Stimulated activated CD8-positive, alpha-beta memory T cell treated with anti-CD3 and anti-CD28 coated beads, Interleukin-4, amount 100 ng/mL, for 48 hours (primary cell): Measurements from ENCODE around the gene WSCD2.

ENCODE experiments used
- DNase-seq: peaks from one replicate; pipeline ENCODE4 v3.0.0-alpha.2; 2020

The WSCD2 gene

DNA sequence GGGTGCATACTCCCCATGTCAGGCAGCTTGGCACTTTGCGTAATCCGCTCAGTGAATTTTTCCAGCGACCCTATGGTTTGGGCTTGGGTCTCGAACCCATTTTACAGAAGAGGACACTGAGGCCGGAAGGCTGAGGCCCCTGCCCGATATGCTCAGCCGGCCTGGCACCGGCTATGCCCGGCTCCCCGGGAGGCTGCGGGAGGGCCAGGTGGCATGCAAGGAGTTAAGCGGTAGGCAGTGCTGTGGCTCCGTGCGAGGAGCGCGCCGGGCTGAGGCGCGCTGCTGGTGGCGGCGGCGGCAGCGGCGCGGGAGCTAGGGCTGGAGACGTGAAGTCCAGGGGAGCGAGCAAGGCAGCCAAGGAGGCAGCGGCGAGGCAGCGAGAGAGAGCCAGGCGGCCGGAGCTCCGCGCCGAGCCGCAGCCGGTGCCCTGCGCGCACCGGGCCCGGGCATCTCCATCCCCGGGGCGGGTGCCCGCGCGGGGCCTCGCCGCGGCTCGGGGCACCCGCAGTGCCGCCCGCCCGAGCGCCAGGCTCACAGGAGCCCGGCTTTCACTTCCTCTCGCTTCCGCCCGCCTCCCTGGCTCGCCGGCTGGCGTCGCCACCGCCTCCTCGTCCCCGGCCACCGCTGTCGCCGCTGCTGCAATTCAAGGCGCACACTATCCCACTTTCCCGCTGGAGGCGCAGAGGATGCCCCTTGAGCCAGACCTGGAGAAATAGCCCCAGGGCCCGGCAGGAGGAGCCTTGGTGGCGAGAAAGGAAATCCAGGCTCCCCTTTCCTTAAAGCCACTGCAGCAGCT lies at the start of gene WSCD2:
WSCD2 (plus strand) TSS at position 272 of the 796 bp plus-strand sequence. CDS start 66,545 bp downstream, outside the sequence.
- DNase-seq = no peak

DNA sequence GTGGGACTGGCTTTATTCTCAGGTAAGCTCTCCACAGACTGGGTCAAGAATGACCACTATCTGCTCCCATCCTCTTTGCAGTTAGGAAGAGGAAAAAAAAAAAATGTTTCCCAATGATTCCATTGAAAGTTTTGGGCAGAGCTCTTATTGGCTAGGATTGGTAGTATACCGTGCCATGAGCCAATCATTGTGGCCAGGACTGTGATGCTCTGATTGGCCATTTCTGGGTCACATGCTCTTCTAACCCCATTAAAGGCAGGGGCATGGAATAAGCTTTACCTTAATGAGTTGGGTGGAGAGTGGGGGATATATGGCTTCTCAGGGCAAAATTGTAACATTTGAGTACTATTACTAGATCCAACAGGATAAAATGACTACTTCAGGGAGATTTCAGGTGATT lies 49.4 kb upstream of the WSCD2 start:
- DNase-seq = no peak

DNA sequence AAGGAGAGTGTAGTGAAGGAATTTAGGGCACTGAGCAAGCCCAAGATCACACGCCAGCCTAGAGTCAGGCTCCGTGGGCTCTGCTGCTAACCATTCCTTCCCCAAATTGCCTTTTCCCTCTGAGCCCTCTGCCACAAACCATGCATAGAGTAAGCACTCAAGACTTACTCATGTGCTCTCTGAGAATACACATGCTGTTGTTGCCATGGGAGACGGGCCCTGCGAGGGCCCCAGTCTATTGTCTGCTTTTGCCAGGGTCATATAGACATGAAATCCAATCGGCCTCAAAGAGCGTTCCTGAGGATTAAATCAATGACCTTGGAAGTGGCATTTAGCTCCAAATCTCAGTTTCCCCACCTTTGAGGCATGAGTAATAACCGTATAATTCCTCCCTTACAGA lies 48.7 kb upstream of the WSCD2 start:
- DNase-seq = no peak

DNA sequence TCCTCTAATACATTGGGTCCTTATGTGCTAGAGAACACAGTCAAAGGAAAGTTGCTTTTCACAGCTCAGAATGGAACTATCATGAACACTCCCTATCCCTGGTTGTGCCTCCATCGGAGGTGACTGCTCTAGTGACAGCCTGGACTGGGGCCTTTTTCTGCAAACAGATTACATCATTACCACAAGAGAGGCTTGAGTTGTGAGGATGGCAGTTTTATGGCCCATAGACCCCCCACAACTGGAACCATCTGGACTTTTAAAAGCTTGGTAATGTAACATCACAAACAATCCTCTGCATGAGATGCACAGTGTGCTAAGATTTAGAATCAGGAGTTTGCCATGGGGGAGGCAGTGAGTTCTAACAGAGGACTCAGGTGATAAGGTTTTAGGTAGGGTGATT lies 46.6 kb upstream of the WSCD2 start:
- no peak for DNase-seq

DNA sequence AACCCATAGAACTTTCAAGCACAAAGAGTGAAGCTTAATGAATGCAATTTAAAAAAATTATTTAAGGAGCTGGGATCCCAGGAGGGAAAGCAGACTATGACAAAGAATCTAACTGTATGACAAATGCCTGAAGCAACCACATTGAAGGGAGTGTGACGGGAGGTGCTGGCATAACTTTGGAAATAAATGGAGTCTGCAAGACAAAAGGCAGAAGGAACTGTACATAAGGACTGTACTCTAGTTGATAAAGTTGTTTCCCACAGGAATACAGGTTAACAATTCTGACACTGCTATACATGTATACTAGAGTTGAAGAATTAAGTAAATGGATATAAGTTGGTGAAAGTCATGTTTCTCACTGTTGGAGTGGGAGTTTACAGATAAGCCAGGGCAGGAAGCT lies 41.2 kb upstream of the WSCD2 start:
- no peak for DNase-seq

DNA sequence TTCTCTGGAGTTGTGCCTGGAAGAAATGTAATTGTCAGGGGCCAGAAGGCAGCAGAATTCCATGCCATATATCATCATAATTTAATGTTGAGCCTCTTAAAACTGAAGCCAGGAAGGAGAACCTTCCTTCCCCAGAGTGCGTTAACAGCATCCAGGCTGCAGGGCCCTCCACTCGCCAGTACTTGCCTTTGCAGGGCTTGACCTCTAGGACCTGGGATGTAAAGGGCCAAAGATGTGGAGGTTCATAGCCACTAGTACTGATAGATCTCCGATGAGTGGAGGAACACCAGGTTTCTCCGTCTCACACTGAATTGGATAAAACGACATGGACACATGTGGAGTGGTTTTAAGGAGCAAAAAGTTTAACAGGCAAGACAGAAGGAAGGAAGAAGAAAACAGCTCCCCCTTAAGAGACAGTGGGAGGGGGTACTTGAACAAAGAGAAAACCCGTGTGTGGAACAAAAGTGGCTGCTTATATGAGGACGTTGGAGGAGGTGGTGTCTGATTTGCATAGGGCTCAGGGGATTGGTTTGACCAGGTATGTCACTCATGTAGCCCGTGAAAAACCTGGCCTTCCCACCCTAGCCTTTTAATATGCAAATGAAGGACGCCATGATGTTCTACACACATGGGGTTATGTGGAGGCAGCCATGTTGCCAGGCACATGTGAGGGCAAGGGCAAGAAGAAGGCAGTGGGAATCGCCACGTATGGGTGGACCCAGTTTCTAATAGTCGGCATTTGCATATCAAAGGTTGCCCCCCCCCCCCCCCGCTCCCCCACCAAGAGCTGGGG lies 38.8 kb upstream of the WSCD2 start:
- no peak for DNase-seq

DNA sequence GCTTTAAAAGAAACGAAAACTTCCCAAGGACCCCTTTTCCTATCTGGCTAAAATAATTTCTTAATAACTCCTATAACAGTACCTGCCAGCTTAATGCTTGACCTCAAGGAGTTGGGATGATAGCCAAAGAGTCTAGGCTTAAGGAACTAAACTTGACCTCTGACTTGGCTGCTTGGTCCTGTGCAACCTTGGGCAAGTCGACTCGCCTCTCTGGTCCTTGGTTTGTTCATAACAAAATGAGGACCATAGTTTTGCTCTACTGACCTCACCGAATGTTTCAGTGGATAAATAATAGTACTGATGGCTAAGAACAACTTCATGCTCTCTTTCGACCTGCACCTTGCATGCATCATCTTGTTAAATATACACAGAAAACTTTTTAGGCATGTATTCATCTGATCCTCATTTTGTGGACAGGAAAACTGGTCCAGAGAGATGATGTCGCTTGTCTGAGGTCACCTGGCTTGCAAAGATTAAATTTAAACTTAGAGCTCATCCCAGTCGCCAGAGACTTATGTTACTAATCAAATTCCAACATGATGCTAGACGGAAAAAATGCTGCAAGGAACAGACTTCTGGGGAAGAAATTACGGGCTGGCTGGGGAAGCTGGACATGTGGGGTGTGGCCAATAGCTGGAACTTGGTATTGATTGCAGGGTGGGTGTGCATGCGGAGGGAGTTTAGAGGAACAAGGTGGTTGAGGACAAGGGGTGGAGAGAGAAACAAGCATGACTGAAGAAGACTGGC lies 38.0 kb upstream of the WSCD2 start:
- DNase-seq = no peak

DNA sequence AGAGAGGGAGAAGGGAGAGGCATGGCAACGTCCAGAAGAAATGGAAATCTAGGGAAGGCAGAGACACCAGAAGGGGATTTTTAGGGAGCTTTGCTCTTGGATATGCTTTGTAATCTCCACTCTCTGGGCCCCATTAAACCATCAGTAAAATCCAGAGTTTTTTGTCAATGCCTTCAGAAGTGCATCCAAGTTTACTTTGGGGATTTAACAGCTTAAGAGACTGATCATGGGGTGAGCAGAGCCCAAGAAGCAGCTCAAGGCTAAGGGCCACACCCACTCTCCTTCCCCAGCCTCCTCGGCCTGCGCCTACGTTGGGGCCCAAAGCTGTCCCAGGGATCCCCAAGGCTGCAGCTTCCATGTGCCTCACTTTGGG lies 37.4 kb upstream of the WSCD2 start:
- no peak for DNase-seq

DNA sequence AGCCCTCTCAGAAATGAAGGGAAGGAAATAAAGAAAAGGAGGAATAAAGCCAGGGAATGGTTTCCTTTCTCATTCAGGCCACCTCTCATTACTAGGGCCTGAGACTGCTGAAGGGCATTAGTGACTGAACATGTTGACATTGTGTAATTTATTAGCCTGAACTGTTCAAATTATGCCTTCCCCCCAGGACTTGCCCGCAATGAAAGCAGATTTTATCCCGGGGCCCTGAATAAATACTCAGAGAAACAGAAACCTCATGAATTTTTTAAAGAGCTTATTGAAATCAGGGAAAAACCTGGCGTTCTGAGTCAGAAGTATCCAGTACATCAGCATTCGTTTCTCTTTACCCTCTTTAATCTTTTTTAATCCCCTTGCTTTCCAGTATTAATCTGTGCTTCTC lies 35.9 kb upstream of the WSCD2 start:
- DNase-seq = no peak

DNA sequence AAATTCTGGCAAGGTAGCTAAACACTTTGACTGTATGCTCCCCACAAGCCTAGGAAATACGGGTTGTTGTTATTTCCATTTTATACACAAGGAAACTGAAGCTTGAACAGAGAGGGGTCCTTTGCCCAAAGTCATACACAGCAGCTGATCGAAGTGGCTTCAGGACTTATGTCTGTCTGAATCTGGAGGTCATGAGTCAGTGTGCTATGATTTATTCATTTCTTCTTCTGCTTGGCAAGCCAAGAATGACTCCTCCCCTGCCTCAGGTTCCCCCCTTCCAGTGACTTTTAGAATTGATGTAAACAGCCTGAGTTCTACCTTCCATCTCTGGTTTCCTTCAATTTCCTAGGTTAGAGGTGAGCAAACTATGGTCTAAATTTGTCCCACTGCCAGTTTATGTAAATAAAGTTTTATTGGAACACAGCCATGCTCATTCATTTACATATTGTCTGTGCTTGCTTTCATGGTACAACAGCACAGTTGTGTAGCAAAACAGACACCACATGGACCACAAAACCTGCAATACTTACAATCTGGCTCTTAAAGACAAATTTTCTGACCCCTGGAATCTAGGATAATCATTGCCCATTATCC lies 34.9 kb upstream of the WSCD2 start:
- DNase-seq = no peak

DNA sequence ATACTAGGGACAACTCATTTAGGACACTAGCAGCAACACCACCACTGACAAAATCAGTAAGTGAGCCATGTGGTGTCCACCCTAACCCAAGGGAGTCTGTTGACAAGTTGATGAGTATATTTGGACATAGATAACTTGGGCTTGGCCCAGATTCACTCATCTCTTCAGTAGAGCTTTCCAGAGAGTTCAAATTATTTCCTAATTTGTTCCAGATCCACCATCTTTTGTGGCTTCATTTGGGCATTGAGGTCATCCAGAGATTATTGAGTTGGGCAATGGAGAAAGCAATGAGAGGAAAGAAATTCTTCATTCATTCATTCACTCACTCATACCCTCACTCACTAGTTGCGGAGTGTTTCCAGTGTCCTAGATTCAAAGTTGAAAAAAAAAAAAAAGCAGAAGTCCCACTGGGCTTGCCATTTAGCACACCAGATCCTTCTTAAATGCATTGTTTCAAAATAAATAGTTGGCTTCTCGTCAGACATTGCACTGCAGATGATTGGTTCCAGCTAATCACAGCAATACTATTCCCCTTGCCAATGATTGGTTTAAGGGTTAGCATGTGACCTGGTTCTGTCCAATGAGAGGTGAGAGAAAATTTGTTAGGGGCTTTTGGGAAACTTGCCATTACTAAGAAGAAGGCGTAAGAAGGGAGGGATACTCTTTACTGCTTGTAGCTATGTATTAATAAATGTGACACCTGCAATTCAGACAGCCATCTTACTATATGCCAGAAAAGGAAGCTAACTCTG lies 31.8 kb upstream of the WSCD2 start:
- no peak for DNase-seq

DNA sequence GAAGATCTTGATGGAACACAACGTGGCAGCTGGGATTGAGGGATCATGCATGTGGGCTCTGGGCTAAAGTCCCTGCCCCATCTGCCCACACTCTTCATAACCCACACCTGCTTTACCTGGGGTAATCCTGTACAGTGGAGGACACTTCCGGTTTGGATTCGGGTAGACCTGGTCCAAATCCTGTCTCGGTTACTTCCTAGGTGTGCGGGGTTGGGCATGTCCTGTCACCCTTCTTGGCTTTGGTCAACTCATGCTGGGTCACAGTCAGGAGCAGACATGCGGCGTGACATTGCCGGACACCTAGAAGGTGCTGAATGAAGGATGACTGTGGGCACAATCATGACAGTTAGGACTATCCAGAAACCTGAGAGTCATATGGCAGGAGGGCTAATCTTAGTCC lies 30.7 kb upstream of the WSCD2 start:
- DNase-seq = no peak

DNA sequence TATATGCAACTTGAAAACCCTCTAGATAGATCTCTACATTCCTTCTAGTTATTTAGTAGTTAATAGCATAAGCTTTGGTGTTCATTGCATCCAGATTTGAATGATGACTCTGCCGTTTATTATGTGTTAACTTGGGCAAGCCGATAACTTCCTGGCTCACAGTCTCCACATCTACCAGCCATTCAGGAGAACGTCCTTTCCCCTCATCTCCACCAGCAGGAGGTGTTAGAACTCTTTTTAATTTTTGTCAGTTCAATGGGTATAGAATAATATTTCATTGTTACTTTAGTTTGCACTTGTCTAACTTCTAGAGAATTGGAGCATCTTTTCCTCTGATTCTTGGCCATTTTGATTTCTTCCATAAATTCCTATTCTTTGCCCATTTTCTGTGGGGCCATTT lies 30.0 kb upstream of the WSCD2 start:
- DNase-seq = no peak

DNA sequence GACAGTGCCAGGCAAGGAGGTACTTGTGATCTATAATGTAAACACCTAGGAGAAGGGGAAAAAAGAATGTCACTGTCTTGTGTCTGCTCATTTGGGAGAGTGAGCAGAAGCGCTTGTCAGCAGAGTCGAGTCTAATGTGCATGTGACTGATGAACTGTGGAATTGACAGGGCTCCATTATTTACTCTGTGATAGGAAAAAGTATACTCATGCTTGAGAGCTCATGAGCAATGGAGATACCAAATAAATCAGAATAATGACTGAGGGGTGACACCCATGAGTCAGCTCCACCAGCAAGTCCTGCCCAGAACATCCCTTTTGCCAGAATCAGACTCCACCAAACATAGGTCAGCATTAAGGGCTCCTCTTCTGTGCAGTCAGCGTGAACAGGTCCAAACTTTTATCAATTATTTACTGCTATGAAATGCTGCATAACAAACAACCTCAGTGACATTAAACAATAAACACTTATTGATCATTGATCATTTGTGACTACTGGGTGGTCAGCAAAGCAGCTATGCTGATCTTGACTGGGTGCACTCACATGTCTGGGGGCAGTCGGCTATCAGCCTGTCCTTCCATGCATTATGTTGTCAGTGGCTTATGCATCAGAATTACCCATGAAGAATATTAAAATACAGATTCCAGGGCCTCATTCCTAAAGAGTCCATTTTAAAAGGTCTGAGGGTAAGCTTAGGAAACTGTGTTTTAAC lies 29.2 kb upstream of the WSCD2 start:
- DNase-seq = no peak

DNA sequence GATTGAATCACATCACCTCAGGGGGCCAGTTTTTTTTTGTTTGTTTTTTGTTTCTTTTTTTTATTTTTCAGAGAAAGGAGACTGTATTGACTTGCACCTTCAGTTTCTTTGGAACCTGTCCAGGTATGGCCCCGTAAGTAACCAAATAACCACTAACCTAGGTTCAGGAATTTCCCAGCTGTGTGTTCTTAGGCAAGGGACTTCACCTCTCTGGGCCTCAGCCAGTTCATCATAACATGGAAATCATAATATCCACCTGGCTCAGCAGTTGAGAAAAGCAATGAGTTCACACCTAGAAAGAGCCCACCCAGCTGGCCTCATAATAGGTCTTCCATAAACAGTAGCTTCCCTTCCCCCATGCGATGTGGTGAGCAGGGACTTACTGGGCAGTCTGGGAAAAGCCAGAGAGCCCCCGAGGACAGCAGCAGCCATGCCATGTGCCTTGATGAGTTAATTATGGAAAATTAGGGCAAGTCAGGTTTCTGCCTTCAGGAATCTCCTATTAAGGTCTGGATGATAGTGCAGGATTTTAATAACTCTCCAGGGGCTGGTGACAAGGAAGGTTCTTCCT lies 27.4 kb upstream of the WSCD2 start:
- no peak for DNase-seq

DNA sequence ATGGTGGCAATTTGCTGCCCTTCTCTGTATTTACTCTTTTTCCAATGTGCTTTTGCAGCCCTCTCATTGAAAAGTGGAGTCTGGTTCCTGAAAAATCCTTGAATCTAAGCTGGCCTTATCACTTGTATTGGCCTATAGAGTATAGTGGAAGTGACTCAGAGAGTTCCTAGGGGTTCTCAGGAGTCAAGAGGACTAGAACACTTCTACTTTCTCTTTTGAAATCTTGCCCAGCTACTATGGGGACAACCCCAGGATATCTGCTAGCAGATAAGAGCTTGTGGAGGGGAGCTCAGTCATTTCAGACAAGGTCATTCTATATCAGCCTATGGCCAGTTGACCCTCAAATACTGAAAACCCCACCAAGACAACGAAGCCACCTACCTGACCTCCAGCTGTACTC lies 26.7 kb upstream of the WSCD2 start:
- no peak for DNase-seq

DNA sequence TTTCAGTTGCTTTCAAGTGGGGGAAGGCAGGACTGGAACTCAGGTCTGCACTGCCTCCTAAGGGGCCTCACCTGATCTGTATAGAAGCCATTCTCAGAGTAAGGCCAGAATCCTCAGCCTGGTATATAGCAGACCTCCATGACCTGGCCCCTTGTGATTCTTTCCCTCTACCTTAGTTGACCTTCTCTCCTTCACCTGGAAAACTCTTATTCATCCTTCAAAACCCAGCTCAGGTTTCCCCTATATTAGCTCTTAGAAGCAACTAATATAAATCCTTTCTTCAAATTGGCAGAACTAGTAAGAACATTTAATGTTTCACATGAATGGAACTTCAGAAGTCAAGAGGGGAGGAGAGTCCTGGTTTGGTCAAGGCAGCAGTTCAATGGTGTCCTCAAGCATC lies 26.0 kb upstream of the WSCD2 start:
- no peak for DNase-seq

DNA sequence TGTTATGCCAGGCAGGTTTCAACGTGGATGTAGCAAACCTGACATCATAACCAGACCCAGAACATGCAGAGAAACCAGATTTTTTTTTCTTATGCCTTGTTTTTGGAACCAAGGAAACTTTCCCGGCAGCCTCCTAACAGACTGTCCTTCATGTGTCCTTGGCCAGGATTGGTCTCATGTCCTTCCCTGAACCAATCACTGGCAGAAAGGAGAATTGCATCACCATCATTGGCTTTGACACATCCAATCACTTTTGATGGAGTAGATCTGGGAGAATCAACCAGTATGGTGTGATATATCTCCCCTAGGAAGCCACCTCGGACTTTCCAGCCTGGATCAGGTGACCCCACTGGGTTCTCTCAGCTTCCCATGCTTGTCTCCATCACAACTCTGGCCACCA lies 25.6 kb upstream of the WSCD2 start:
- DNase-seq = no peak

DNA sequence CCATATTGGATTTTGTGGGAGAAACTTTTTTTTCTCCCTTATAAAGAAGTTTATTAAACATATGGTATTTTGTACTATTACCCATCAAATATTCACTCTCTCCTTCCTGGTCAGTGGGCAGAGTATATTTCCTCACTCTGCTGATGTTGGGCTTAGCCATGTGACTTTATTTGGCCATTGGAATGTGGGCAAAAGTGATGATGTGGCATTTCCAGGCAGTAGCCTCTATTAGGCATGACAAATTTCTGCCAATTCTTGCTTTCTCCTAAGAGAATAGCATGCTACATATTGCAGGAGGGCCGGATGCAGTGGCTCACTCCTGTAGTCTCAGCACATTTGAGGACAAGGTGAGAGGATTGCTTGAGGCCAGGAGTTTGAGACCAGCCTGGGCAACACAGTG lies 24.4 kb upstream of the WSCD2 start:
- DNase-seq = no peak

DNA sequence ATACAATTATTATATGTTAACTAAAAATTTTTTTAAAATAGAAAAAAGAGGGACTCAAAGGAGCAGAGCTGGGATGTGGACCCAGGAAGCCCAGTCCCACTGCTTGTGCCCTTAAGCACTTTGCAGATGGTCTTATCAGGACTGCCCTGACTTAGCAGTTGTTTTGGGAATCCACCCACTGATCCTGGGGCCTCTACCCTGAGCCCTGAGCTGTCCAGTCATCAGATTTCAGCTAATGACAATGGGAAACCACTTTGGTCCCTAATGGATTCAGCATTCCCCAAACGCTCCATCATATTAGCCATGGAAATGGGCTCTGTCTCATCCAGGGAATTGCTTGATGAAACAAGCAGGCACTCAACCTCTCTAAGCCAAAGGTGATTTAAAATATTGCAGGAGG lies 22.5 kb upstream of the WSCD2 start:
- DNase-seq = no peak

DNA sequence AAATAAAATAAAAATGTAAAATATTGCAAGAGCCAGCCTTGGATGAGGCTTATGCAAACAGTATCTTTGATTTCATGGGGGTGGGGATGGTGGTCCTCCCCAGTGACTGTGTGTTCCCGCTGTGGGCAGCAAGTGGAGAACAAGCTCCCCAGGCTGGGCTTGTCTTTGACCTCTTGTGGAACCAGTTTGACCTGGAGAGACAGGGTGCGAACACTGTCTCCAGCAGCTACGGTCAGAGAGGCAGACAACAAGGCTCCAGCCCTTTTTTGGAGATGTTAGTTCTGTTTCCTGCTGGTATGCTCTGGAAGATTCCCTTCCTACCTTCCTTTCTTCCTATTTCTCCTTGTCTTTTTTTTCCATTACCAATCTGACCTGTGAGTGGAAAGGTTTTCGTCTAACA lies 21.8 kb upstream of the WSCD2 start:
- no peak for DNase-seq

DNA sequence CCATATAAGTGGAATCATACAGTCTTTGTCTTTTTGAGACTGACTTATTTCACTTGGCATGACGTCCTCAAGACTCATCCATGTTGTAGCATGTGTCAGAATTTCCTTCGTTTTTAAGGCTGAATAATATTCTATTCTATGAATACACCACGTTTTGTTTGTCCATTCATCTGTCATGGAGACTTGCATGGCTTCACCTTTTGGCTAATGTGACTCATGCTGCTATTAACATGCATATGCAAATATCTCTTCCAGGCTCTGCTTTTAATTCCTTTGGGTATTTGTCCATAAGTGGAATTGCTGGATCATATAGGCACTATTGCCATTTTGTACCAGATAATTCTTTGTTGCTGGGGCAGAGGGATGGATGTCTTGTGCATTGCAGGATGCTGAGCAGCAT lies 19.6 kb upstream of the WSCD2 start:
- no peak for DNase-seq
